ENCODE data around the gene MFAP3L. TPM values are rescaled to one million over a fixed set of nuclear protein-coding genes. Genes with fewer than 3 reads are reported as not detected.

Gene MFAP3L
- total and polyA plus RNA-seq, 2 donors (not counting 3 experiments of a cell fraction or from before 2014, with no cell fraction given): 0.22 to 0.23 TPM

GRCh38 chr4:169957785-169958184, 68.4 kb downstream of the MFAP3L start:
- Histone ChIP-seq H3K9me1 (replicated peaks; ENCODE audit: control insufficient read depth, extremely low read depth, insufficient read depth, low read length) (no peaks in the 10 kb centered on the region), H2AFZ (ENCODE audit: low read depth, low read length) (no peak overlapping the region), H3K9ac (replicated peaks; ENCODE audit: extremely low read depth, insufficient read depth, low read length) (no peak overlapping the region), H4K20me1 (replicated peaks; ENCODE audit: control insufficient read depth, extremely low read depth, insufficient read depth, low read length) (no peaks in the 10 kb centered on the region), H3K27ac (ENCODE audit: insufficient read depth, low read depth, low read length) (no peak overlapping the region), H3K4me1 (ENCODE audit: control insufficient read depth, extremely low read depth, insufficient read depth, low read length) (no peaks in the 10 kb centered on the region), H3K4me2 (ENCODE audit: insufficient read depth, low read length) (no peak overlapping the region), H3K36me3 (ENCODE audit: control insufficient read depth in 2 of 2, extremely low read depth in 1 of 2, insufficient read depth in 2 of 2, low read length in 2 of 2) (no peaks in the 10 kb centered on the region), H3K79me2 (ENCODE audit: control insufficient read depth, insufficient read depth, low read length) (no peaks in the 10 kb centered on the region), H3K4me3 (replicated peaks in 1 of 3; ENCODE audit: insufficient read depth in 1 of 3, low read depth in 1 of 3, low read length in 3 of 3) (no peak overlapping the region), H3K9me3 (replicated peaks; ENCODE audit: control insufficient read depth, insufficient read depth, low read length) (no peaks in the 10 kb centered on the region), H3K27me3 (ENCODE audit: control insufficient read depth in 2 of 2, insufficient read depth in 2 of 2, low read length in 2 of 2) (no peaks in the 10 kb centered on the region)
- intact Hi-C loops (cut with micrococcal nuclease): no loop called here
- CTCF ChIA-PET: no interaction called here
- FAIRE-seq (no peak), DNase-seq (ENCODE audit: low read depth, low spot score) (no peak)
- BruUV-seq (replicated peaks): no TSS peak
- POLR2A ChIA-PET: no interaction called here
- dilution Hi-C loops (cut with MboI; ENCODE audit: extremely low pct_ligation_motif_present, low sequenced_read_pairs): no loop called here
- TF ChIP-seq MAX (IDR thresholded peaks at IDR 0.05; ENCODE audit: insufficient read depth, insufficient read length) (no peak), POLR2A (IDR thresholded peaks at IDR 0.05; ENCODE audit: low read depth, low read length) (no peak), CTCF (IDR thresholded peaks at IDR 0.05; ENCODE audit: extremely low read depth in 1 of 2, insufficient read depth in 1 of 2, low read depth in 1 of 2, low read length in 2 of 2) (no peak), EZH2 (IDR thresholded peaks at IDR 0.05; ENCODE audit: borderline replicate concordance, low read depth, low read length, severe bottlenecking) (no peak), POLR2AphosphoS5 (IDR thresholded peaks at IDR 0.05; ENCODE audit: insufficient read depth, low read depth, low read length) (no peak), GATA2 (IDR thresholded peaks at IDR 0.05; ENCODE audit: insufficient read depth, insufficient read length, low read depth, low read length) (no peak), JUN (IDR thresholded peaks at IDR 0.05; ENCODE audit: borderline replicate concordance, insufficient read depth, insufficient read length, low read depth) (no peak), FOS (IDR thresholded peaks at IDR 0.05; ENCODE audit: borderline replicate concordance, insufficient read depth, low read length) (no peak), MYC (IDR thresholded peaks at IDR 0.05; ENCODE audit: low read depth, low read length) (no peak)

Measured in endothelial cell of umbilical vein (primary cell).